Measurements from ENCODE around the gene B9D2.

The B9D2 gene

DNA sequence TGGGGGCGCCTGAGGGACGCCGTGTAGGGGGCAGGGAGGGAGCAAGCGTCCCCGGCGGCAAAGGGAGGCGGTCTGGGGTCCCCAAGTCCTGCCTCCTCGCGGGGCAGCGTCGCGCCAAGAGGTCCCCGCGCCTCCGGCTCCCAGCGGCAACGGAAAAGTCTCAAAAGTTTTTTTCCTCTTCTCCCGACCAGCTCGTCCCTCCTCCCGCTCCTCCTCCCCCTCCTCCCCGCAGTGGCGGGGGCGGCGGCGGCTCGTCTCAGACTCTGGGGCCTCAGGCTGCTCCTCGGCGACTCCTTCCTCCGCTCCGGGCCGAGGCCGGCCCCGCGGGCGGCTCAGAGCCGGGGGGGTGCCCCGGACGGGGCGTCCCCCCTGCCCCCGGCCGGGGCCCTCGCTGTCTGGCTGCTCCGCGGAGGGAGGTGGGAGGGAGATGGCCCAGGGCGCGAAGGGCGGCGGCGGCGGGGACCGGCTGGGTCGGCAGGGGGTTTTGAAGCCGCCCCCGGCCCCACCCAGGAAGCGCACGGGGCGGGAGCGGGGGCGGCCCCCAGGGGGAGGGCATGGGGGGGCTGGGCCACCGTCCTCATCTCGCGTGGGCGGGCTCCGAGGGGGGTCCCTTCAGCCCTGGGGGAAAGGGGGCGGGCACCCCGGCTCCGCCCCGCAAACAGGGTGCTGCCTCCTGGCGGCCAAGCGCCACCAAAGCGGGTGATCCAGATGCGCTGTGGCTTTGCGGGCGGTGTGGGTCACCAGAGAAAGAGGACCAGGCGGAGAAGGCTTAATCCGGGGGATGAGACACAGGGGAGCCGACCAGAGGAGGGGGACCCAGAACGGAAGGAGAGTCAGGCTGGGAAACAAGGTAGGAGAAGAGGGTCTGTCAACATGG lies 10.2 kb downstream of the B9D2 start, which contains the start of gene TGFB1 (continued):
- TF ChIP-seq, protein P1, sequence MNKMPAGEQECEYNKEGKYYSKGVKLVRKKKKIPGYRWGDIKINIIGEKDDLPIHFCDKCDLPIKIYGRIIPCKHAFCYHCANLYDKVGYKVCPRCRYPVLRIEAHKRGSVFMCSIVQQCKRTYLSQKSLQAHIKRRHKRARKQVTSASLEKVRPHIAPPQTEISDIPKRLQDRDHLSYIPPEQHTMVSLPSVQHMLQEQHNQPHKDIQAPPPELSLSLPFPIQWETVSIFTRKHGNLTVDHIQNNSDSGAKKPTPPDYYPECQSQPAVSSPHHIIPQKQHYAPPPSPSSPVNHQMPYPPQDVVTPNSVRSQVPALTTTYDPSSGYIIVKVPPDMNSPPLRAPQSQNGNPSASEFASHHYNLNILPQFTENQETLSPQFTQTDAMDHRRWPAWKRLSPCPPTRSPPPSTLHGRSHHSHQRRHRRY (tag by site-specific recombination; IDR thresholded peaks at IDR 0.05) = no peak
- TF ChIP-seq IKZF3 (tag by site-specific recombination; IDR thresholded peaks at IDR 0.05) (peak; percentile 69), ZNF335 (tag by site-specific recombination; conservative IDR thresholded peaks at IDR 0.05) (peak; percentile 76), OVOL3 (tag by site-specific recombination; IDR thresholded peaks at IDR 0.05) (no peak), ZNF791 (tag by site-specific recombination; IDR thresholded peaks at IDR 0.05) (no peak), ZNF114 (tag by site-specific recombination; IDR thresholded peaks at IDR 0.05) (no peak), ZSCAN30 (tag by site-specific recombination; IDR thresholded peaks at IDR 0.05) (peak; percentile 71)
- TF ChIP-seq, protein P2, sequence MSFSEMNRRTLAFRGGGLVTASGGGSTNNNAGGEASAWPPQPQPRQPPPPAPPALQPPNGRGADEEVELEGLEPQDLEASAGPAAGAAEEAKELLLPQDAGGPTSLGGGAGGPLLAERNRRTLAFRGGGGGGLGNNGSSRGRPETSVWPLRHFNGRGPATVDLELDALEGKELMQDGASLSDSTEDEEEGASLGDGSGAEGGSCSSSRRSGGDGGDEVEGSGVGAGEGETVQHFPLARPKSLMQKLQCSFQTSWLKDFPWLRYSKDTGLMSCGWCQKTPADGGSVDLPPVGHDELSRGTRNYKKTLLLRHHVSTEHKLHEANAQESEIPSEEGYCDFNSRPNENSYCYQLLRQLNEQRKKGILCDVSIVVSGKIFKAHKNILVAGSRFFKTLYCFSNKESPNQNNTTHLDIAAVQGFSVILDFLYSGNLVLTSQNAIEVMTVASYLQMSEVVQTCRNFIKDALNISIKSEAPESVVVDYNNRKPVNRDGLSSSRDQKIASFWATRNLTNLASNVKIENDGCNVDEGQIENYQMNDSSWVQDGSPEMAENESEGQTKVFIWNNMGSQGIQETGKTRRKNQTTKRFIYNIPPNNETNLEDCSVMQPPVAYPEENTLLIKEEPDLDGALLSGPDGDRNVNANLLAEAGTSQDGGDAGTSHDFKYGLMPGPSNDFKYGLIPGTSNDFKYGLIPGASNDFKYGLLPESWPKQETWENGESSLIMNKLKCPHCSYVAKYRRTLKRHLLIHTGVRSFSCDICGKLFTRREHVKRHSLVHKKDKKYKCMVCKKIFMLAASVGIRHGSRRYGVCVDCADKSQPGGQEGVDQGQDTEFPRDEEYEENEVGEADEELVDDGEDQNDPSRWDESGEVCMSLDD (tag by site-specific recombination; IDR thresholded peaks at IDR 0.05) = peak; percentile 88
- TF ChIP-seq, protein P3, sequence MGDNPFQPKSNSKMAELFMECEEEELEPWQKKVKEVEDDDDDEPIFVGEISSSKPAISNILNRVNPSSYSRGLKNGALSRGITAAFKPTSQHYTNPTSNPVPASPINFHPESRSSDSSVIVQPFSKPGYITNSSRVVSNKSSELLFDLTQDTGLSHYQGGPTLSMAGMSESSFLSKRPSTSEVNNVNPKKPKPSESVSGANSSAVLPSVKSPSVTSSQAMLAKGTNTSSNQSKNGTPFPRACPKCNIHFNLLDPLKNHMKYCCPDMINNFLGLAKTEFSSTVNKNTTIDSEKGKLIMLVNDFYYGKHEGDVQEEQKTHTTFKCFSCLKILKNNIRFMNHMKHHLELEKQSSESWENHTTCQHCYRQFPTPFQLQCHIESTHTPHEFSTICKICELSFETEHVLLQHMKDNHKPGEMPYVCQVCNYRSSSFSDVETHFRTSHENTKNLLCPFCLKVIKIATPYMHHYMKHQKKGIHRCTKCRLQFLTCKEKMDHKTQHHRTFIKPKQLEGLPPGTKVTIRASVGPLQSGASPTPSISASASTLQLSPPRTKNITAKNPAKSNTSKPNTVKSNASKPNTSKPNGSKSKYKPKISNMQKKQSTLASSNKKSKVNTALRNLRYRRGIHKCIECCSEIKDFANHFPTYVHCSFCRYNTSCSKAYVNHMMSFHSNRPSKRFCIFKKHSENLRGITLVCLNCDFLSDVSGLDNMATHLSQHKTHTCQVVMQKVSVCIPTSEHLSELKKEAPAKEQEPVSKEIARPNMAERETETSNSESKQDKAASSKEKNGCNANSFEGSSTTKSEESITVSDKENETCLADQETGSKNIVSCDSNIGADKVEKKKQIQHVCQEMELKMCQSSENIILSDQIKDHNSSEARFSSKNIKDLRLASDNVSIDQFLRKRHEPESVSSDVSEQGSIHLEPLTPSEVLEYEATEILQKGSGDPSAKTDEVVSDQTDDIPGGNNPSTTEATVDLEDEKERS (tag by site-specific recombination; IDR thresholded peaks at IDR 0.05) = no peak
- TF ChIP-seq, protein P4, sequence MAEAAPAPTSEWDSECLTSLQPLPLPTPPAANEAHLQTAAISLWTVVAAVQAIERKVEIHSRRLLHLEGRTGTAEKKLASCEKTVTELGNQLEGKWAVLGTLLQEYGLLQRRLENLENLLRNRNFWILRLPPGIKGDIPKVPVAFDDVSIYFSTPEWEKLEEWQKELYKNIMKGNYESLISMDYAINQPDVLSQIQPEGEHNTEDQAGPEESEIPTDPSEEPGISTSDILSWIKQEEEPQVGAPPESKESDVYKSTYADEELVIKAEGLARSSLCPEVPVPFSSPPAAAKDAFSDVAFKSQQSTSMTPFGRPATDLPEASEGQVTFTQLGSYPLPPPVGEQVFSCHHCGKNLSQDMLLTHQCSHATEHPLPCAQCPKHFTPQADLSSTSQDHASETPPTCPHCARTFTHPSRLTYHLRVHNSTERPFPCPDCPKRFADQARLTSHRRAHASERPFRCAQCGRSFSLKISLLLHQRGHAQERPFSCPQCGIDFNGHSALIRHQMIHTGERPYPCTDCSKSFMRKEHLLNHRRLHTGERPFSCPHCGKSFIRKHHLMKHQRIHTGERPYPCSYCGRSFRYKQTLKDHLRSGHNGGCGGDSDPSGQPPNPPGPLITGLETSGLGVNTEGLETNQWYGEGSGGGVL (tag by site-specific recombination; IDR thresholded peaks at IDR 0.05) = peak; percentile 98

DNA sequence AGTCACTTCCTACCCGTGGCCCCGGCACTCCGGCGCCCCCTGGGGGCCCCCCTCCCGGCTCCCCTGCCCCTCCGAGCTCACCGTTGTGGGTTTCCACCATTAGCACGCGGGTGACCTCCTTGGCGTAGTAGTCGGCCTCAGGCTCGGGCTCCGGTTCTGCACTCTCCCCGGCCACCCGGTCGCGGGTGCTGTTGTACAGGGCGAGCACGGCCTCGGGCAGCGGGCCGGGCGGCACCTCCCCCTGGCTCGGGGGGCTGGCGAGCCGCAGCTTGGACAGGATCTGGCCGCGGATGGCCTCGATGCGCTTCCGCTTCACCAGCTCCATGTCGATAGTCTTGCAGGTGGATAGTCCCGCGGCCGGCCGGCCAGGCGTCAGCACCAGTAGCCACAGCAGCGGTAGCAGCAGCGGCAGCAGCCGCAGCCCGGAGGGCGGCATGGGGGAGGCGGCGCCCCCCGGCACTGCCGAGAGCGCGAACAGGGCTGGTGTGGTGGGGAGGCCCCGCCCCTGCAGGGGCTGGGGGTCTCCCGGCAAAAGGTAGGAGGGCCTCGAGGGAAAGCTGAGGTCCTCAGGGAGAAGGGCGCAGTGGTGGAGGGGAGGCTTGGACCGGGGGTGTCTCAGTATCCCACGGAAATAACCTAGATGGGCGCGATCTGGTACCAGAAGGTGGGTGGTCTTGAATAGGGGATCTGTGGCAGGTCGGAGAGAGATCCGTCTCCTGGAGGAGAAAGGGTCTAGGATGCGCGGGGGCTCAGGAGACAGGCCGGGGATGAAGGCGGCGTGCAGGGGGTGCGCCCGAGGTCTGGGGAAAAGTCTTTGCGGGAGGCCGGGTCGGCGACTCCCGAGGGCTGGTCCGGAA lies 11.1 kb downstream of the B9D2 start:
- ChIA-PET POLR2A (interaction anchor here (0.5 to 3.1 kb wide), 16 partner anchors 11 to 88 kb away, joined by 3 to 73 read pairs (median 4); partner anchors contain the start of genes B9D2, DMAC2, HNRNPUL1 and TMEM91), CTCF (interaction anchor here (0.6 to 5.3 kb wide), 16 partner anchors 11 to 487 kb away, joined by 3 to 64 read pairs (median 4); partner anchors contain the start of genes B9D2 and DMAC2)
- H3K36me3 ChIP-seq (ENCODE audit: control insufficient read depth in 2 of 2, insufficient read depth in 1 of 2, low read length in 2 of 2) = peaks cover 2 to 10% of the 10 kb centered on the region in 2 experiments; a peak in 2 of 3 replicates
- peaks cover 5% of the 10 kb centered on the region; the same call in 1 of the 2 replicates for H3K4me1 ChIP-seq (ENCODE audit: control insufficient read depth, insufficient read depth, low read length)
- peak overlapping the region; percentile 43 for H3K4me3 ChIP-seq (ENCODE audit: low read depth, low read length)
- peak overlapping the region; percentile 77; the same call in 1 of the 2 replicates for H3K27ac ChIP-seq (ENCODE audit: extremely low read depth, low read depth, low read length)
- no peaks in the 10 kb centered on the region for H3K9me3 ChIP-seq (ENCODE audit: control insufficient read depth, insufficient read depth, low read depth, low read length)
- TF ChIP-seq, protein P5, sequence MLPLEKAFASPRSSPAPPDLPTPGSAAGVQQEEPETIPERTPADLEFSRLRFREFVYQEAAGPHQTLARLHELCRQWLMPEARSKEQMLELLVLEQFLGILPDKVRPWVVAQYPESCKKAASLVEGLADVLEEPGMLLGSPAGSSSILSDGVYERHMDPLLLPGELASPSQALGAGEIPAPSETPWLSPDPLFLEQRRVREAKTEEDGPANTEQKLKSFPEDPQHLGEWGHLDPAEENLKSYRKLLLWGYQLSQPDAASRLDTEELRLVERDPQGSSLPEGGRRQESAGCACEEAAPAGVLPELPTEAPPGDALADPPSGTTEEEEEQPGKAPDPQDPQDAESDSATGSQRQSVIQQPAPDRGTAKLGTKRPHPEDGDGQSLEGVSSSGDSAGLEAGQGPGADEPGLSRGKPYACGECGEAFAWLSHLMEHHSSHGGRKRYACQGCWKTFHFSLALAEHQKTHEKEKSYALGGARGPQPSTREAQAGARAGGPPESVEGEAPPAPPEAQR (tag by site-specific recombination; IDR thresholded peaks at IDR 0.05) = no peak
- TF ChIP-seq ZNF248 (tag by site-specific recombination; IDR thresholded peaks at IDR 0.05) = no peak
- no peak for TF ChIP-seq HOXC10 (CRISPR knock-in tag; IDR thresholded peaks at IDR 0.05)
- TF ChIP-seq ZBTB17 (tag by site-specific recombination; IDR thresholded peaks at IDR 0.05) = peak; percentile 91
- no peak for TF ChIP-seq ZNF585B (tag by site-specific recombination; IDR thresholded peaks at IDR 0.05)
- no peak for TF ChIP-seq MZF1 (tag by site-specific recombination; IDR thresholded peaks at IDR 0.05; ENCODE audit: borderline replicate concordance)
- TF ChIP-seq OSR2 (tag by site-specific recombination; IDR thresholded peaks at IDR 0.05) = peak; percentile 97
- TF ChIP-seq ZNF830 (tag by site-specific recombination; IDR thresholded peaks at IDR 0.05; ENCODE audit: low read depth) = no peak
- no peak; the same call in 1 of the 2 replicates for TF ChIP-seq ZSCAN30 (tag by site-specific recombination; IDR thresholded peaks at IDR 0.05)
- no peak for TF ChIP-seq ZNF791 (tag by site-specific recombination; IDR thresholded peaks at IDR 0.05)
- TF ChIP-seq ZNF146 (tag by site-specific recombination; IDR thresholded peaks at IDR 0.05) = no peak
